ENCODE data around the gene HTR7.
A peak's percentile ranks its signal among the peaks of the same experiment; 100 is the strongest.
"Not testable (repeated sequence)": the region's sequence is repeated elsewhere in the genome, so short reads cannot be mapped to it uniquely, and the experiment has no call there.

Gene HTR7

GRCh38 chr10:90856964-90857634 is 740 bp downstream of the HTR7 start:
- peak; percentile 24 for DNase-seq

DNA sequence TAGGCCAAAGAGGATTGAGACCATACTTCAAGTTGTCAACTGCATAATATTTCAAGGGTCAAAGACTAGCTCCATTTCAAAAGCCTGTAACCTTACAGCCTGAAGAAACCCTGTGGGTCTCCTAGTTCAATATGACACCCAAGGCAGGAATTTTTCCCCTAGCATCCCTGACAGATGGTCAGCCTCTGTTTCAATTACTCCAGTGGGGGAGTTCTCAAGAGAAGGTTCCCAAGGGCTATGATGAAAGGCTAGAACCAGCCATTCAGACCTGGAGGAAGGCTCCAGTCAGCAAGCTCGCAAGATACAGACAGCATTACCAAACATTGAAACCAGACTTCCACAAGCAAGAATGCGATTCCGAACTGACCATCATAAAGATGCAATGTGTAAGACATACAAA is 1.6 kb downstream of the HTR7 start:
- no peak for DNase-seq

DNA sequence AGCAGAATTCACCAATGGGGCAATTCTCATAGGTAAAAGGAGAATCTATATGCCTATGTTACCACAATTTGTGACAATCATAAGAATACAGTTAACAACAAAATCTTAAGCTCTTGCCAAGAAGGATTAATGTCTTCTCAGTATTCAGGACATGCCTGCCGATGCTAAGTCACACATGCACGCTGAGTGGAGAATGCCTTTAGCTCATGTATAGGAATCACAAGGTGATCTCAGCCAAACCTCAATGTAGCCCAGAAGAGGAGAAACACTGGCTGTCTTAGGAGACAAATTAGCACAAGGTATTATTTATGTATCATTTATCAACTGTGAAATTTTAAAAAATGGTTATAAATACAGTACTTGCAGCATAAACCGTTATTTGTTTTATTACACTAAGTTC is 2.7 kb downstream of the HTR7 start:
- no peak for DNase-seq

DNA sequence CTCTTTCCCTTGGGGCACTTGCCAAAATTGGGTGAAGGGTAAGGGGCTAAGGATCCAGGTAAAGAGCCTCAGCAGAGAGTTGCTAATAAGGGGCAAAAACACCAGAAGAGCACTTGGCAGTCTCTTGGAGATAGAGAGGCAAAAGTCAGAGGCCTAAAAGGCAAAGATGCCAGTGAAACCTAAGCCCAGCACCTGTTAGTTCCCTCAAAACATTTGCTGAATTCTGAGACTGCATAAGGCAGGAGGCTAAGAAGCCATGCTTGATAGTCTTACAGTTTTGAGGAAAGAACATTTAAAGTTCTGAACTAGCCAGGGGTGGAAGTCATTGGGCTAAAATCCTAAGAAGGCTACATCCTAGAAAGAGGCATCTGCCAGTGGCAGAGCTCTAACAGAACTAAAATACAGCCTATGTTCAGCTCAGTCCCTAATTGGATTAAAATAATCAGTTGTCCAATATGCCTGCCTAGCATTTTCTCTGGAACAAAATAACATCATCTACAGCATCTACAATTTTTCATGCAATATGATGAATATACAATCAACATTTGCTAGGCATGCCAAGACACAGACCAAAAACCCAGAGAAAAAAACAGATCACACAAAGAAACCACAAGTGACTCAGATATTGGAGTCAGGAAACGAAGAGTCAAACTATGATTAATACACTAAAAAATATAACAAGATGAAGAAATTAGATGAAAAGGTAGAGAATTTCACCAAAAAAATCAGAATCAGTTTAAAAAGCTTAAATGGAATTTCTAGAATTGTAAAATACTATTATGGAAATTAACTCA is 7.7 kb downstream of the HTR7 start:
- no peak for DNase-seq

DNA sequence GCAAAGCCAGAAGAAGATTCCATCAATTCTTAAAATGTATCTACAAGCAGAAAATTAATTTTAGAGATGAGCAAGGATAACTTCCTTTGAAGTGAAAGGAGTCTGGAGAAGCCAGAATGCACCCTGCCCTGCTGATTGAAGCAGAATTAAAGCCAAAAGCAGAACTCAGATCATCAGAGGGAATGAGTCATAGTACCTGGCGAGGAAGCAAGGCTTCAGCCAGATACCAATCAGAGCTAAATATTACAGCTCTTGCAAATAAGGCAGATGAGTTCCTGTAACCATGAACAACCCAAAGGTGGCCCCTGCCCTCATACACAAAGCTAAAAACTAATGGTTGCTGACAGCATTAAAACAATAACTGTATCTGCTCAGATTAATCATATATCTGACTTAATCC is 10.4 kb downstream of the HTR7 start:
- no peak for DNase-seq

- no peak for DNase-seq
These were observed 11.1 kb downstream of the HTR7 start for GRCh38 chr10:90846746-90847145.

DNA sequence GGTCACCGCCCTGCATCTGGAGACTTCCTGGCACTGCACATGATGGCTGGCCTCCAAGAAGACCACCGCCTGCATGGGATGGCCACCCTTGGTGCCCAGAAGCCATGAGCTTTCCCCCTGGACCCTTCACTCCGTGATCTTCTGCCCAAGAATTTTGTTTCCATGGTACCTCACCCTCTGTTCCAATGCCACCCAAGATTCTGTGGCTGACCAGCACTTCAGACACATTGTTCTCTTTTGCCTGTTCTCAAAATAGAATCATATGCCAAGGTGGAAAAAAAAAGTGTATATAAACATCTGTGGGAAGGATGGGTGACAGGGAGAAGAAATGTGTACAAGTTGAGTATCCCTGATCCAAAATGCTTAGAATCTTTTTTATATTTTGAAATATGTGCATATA is 12.1 kb downstream of the HTR7 start:
- no peak for DNase-seq

GRCh38 chr10:90842725-90843124 is 15.1 kb downstream of the HTR7 start:
- no peak for DNase-seq

DNA sequence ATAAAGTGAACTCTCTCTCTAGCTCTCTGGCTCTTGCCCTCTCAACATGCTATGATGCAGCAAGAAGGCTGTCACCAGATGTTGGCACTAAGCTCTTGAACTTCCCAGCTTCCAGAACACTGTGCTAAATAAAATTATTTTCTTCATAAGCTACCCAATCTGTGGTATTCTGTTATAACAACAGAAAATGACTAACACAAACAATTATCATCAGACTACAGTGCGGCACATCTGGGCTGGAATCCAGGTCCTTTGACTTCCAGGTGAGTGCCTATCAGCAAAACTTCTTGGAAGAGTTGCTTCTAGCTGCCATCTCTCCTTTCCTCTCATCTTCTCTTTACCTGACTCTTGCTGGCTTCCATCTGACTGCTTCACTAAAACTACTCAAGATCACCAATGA is 20.4 kb downstream of the HTR7 start:
- DNase-seq: no peak

DNA sequence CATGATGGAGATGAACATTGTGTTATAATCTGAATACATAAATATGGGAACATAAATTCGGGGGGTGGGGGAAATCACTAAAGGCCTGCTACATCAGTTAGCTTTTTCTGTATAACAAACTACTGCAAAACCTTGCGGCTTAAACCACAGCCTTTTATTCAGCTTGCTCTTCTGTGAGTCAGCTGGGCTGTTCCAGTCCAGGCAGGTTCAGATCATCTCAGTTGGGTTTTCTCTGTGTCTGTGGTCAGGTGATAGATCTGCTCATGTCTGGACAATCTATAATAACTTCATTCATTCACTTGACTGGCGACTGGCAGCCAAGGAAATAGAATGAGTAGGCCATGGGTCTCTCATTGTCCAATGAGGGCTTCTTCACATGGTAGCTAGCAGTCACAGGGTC is 23.5 kb downstream of the HTR7 start:
- no peak for DNase-seq

GRCh38 chr10:90832111-90832510 is 25.7 kb downstream of the HTR7 start:
- no peak for DNase-seq

DNA sequence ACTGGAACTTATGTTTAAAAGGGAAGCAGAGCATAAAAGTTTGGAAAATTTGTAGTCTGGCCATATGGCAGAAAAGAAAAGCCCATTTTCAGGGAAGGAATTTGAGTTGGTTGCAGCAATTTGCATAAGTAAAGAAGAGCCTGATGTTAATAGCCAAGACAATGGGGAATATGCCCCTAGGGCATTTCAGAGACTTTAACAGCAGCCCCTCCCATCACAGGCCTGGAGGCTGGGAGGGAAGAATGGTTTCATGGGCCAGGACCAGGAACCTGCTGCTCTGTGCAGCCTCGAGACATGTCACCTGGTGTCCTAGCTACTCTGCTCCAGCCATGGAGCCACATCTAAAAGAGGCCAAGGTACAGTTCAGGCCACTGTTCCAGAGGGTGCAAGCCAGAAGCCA is 35.3 kb downstream of the HTR7 start:
- DNase-seq: no peak

DNA sequence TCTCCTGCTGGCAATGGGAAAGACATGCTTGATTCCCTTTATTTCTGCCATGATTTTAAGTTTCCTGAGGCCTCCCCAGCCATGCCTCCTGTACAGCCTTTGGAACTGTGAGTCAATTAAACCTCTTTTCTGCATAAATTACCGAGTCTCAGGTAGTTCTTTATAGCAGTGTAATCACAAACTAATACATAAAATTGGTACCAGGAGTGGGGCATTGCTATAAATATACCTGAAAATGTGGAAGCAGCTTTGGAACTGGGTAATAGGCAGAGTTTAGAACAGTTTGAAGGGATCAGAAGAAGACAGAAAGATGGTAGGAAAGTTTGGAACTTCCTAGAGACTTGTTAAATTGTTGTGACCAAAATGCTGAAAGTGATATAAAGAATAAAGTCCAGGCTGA is 36.0 kb downstream of the HTR7 start:
- DNase-seq: not testable (repeated sequence)

- no peak for DNase-seq
These were observed 37.9 kb downstream of the HTR7 start for GRCh38 chr10:90819911-90820310.

DNA sequence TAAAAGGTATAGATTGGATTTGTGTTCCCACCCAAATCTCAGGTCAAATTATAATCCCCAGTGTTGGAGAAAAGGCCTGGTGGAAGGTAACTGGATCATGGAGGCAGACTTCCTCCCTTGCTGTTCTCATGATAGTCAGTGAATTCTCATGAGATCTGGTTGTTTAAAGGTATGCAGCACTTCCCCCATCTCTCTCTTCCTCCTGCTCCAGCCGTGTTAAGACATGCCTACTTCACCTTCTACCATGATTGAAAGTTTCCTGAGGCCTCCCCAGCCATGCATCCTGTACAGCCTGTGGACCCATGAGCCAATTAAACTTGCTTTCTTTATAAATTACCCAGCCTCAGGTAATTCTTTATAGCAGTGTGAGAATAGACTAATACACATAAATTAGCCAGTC is 39.1 kb downstream of the HTR7 start:
- DNase-seq: no peak

DNA sequence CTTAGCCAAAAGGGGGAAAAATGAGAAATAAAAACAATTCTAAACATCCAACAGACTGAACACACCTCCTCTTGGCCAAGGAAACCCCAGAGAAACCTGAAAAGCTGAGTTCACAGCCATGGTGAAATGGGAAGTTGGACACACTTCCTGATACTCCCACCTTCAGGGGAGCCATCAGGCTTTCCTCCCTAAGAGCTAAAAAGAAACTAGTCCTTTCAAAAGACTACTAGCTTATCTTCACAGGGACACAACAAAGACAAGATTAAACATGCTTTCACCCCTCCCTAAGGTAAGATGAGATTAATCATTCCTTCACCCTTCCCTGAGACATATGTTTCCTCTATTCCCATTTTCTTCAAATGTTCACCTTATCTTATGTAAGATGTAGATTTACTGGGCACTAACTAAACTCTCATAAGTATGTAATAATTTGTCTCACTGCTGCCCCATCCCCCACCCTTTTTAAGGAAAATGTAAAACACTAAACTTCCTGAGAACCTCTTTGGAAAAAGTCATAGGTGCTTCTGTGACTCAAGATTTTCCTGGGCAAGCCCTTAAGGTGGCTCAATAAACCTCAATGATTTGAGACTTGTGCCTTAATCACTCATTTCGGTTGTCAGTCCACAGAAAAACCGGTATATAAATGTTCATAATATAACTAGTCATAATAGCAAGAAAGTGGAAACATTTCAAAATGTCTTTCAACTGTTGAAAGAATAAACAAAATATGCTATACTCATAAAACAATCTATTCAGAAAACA is 40.5 kb downstream of the HTR7 start:
- no peak for DNase-seq

DNA sequence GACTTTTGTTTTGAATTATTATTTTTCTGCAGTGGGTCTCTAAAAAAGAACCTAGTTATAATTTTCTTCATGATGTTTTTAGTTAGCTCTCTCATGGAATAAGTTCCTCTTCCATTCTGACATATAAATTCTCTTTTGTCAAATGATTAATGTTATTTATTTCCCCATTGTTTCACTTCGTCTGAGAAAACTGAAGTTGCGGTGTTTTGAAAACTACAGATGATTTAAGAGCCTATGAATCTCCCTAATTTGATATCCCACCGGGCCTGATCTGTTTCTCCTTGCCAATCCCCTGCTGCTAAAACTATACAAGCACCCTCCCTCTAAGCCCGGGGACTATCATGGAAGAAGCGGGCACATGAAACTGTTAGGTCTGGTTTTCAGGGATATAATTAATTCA is 41.4 kb downstream of the HTR7 start:
- no peak for DNase-seq

DNA sequence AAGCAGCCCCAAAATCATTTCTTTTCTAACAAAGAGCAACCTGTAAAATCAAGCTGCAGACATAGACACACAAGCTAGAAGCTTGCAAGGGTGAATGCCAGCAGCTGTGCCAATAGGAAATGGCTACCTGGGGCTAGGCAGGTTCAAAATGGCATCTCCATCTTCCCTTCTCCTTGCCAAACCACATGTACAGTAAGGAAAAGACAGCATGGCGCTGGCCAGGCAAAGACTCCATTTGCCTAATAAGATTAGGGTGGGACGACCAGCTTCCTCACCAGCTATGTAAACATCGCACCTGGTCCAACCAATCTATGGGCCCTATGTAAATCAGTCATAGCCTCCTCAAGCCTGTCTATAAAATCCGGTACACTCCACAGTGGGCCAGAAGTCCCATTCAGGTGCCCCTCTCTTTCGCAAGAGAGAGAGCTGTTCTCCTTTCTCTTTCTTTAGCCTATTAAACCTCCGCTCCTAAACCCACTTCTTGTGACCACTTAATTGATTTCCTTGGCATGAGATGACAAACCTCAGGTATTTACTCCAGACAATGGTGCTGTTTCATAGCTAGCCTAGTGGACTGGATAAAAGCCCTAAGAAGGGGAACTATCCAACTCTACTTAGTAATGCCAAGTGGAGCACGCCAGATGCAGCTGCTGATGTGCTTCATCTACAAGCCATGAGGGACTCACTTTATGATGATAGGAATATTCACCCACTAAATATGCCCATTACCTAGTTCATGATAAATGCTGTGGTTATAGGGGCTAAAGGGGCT is 44.1 kb downstream of the HTR7 start:
- DNase-seq: no peak

DNA sequence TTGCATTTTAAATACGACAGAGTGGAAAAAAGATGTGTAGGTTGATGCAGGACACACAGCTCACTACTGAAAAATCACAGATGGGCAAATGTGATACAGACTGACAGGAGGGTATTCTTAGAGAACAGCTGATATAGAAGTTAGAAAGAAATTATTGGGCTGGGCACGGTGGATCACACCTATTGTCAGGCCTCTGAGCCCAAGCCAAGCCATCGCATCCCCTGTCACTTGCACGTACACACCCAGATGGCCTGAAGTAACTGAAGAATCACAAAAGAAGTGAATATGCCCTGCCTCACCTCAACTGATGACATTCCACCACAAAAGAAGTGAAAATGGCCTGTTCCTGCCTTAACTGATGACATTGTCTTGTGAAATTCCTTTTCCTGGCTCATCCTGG is 50.7 kb downstream of the HTR7 start:
- DNase-seq: not testable (repeated sequence)

- DNase-seq: no peak
These were observed 51.2 kb downstream of the HTR7 start for GRCh38 chr10:90806677-90807076.

GRCh38 chr10:90805206-90805605 is 52.6 kb downstream of the HTR7 start:
- no peak for DNase-seq

DNA sequence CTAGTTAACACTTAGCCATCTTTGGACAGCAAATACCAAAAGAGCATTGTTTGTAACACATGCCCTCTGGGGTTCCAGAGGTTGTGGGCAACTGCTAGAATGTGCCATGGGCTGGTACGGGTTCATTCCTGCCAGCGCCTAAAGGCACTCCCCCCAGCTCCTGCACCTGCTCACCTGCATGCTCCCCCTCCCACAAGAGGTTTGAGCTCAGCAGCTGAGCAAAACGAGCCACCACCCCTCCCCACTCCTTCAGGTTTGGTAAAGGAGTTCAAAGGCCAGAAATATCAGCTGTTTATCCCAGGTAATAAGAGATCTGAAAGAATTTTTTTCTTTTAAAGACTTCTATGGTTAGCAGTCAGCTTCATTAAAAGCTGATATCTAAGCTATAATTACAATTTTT is 53.5 kb downstream of the HTR7 start:
- no peak for DNase-seq

DNA sequence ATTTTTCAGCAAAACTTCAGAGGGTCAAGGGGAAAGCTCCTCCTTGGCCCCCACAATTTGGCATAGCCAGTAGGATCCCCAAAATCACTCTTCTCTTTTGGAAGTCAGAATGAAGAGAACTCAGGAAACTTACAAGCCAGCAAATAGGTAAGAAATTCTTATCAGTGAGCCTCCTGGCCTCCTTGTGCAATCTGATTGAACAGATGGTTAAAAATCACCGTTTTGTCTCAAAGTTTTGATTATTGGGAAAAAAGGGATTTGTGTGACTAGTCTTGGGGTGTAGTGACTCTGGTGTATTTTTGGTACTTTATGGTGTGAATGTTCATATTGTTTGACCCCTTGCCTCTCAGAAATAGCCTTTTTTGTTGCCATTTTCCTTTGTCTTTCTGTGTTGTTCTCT is 56.2 kb downstream of the HTR7 start:
- no peak for DNase-seq
